UCSD-AML1 (cell line): ENCODE measurements around the gene MAFG.

Experiments
- DNase-seq: peaks from one replicate; lab custom pipeline; 2025; ENCODE audit not compliant: unreplicated experiment; lab: John Stamatoyannopoulos, UW

MAFG gene

GRCh38 chr17:81927653-81928543, at the start of gene MAFG:
Gene MAFG, minus strand, starts transcription at chr17:81927735. Its CDS starts 4,550 bp downstream, at chr17:81923185.
- peak; percentile 94 for DNase-seq

- DNase-seq, result peak; percentile 49
Observed at GRCh38 chr17:81976332-81977210, 49.0 kb upstream of the MAFG start.

- DNase-seq, result no peak
Observed at GRCh38 chr17:81973432-81973831, 45.9 kb upstream of the MAFG start.

- no peak for DNase-seq
Observed at GRCh38 chr17:81968850-81969812, 41.6 kb upstream of the MAFG start.

- DNase-seq, result no peak
Observed at GRCh38 chr17:81968396-81968745, 40.8 kb upstream of the MAFG start.

- DNase-seq, result no peak
Observed at GRCh38 chr17:81967533-81968395, 40.2 kb upstream of the MAFG start.

GRCh38 chr17:81967244-81967532, 39.7 kb upstream of the MAFG start:
- DNase-seq, result no peak

- no peak for DNase-seq
Observed at GRCh38 chr17:81966343-81967243, 39.1 kb upstream of the MAFG start.

GRCh38 chr17:81964081-81964849, 36.7 kb upstream of the MAFG start:
- DNase-seq, result no peak

GRCh38 chr17:81962499-81963441, 35.2 kb upstream of the MAFG start:
- no peak for DNase-seq

- no peak for DNase-seq
Observed at GRCh38 chr17:81961521-81962498, 34.3 kb upstream of the MAFG start.

GRCh38 chr17:81961087-81961511, 33.6 kb upstream of the MAFG start, which contains the start of gene NOTUM:
Gene NOTUM, minus strand, starts transcription at chr17:81961187. Its CDS starts 278 bp downstream, at chr17:81960909.
- DNase-seq, result no peak

GRCh38 chr17:81960130-81960958, 32.8 kb upstream of the MAFG start:
- DNase-seq, result no peak

GRCh38 chr17:81959362-81960129, 32.0 kb upstream of the MAFG start:
- peak; percentile 77 for DNase-seq
